ENCODE measurements around the gene SLC35A2.
"Not testable (repeated sequence)": the region's sequence is repeated elsewhere in the genome, so short reads cannot be mapped to it uniquely, and the experiment has no call there.

Gene SLC35A2

DNA sequence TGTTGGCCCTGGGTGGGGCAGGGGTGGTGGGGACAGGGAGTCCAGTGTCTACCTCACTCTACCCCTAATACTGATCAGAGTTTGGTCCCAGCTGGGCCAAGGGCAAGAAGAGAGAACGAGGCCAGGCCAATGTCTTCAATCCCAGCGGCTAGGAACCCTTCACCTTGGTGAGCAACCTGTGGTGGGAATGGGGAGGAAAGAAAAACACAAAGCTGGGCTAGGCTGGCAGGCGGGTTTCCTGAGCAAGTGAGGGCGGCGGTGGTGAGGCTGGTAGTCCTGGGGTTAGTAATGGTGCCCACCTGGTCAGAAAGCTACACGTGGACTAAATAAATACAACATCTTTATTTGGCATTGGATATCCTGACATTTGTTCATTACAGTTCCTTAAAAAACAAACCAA is 8.2 kb downstream of the SLC35A2 start:
- no peak for DNase-seq (ENCODE audit: extremely low read depth in 1 of 2, low read depth in 1 of 2)

DNA sequence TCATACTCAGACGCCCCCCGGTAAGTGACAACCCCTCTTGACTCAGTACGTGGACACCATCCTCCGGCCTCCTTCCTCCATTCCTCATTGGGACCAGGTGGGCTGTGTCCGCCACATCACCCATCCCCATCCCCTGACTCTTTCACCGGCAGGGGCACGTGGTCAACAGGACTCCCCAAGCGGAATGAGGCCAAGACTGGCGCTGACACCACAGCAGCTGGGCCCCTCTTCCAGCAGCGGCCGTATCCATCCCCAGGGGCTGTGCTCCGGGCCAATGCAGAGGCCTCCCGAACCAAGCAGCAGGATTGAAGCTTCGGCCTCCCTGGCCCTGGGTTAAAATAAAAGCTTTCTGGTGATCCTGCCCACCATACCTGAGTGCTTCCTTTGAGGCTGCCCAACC is 8.7 kb downstream of the SLC35A2 start:
- DNase-seq (ENCODE audit: extremely low read depth in 1 of 2, low read depth in 1 of 2), result no peak

GRCh38 chrX:48902135-48902534 is 9.3 kb downstream of the SLC35A2 start:
- no peak for DNase-seq (ENCODE audit: extremely low read depth in 1 of 2, low read depth in 1 of 2)

DNA sequence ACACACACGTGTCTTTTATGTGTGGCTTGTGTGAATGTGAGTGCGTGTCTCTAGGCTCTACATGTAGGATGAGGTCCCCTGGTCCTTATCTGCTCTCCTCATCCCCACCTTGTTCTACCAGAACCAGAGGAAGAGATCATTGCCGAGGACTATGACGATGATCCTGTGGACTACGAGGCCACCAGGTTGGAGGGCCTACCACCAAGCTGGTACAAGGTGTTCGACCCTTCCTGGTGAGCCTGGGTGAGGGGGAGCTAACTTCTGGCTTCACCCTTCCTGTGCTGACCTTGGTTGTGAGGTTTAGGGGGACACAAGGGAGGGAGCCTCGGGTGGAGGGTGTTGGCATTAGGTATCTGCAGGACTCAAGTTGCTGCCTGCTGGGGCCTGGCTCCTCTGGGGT is 10.4 kb downstream of the SLC35A2 start:
- DNase-seq (ENCODE audit: extremely low read depth in 1 of 2, low read depth in 1 of 2), result no peak

GRCh38 chrX:48899078-48899410 is 12.4 kb downstream of the SLC35A2 start:
- no peak for DNase-seq (ENCODE audit: extremely low read depth in 1 of 2, low read depth in 1 of 2)

- DNase-seq (ENCODE audit: extremely low read depth in 1 of 2, low read depth in 1 of 2), result peak; percentile 72 to 73
These were observed 13.7 kb downstream of the SLC35A2 start, which contains the start of the genes PQBP1 and TIMM17B for GRCh38 chrX:48897625-48898306. Gene PQBP1 (plus strand): TSS chrX:48897930. CDS start chrX:48898510, 580 bp downstream. Gene TIMM17B (minus strand): TSS chrX:48897768. CDS start chrX:48897749, 19 bp downstream.

DNA sequence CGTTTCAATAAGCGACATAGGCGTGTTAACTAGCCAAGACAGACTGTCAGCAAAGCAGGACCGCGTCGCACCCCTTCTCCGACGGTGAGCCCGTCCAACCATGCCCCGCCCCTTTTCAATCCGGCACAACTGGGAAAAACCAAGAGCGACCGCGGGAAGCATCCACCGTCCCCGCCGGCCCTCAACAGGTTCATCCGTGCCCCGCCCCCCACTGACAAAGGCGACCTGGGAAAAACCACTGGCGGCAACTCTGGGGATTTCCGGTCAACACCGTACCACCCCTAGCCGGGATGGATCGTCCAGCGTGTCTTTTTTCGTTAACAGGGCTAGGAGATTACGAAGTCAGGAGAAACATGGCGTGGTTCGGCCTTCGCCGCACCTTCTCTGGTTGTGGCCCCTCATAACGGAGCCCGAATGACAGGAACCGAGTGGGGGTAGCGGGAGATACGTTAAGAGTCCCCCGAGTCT is 14.3 kb downstream of the SLC35A2 start:
- no peak for DNase-seq (ENCODE audit: extremely low read depth in 1 of 2, low read depth in 1 of 2)

DNA sequence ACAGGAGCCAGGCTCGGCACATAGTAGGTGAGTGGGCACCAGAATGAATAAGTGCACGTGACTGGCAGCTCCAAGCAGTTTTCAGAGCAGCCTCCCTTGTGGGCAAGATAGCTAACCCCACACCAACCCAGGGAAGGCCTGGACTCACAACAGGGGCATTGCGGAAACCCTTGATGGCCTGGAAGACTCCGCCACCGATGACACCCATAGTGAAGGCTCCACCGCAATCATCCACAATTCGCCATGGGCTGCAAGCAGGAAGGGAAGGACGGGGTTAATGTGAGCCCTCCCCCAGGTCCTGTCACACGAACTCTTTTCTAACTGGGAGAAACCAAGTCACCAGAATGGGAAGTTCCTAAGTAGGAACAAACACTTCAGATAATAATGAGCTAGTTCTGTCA is 14.8 kb downstream of the SLC35A2 start:
- no peak for DNase-seq (ENCODE audit: extremely low read depth in 1 of 2, low read depth in 1 of 2)

- no peak for DNase-seq (ENCODE audit: extremely low read depth in 1 of 2, low read depth in 1 of 2)
These were observed 16.6 kb downstream of the SLC35A2 start for GRCh38 chrX:48894891-48895290.

DNA sequence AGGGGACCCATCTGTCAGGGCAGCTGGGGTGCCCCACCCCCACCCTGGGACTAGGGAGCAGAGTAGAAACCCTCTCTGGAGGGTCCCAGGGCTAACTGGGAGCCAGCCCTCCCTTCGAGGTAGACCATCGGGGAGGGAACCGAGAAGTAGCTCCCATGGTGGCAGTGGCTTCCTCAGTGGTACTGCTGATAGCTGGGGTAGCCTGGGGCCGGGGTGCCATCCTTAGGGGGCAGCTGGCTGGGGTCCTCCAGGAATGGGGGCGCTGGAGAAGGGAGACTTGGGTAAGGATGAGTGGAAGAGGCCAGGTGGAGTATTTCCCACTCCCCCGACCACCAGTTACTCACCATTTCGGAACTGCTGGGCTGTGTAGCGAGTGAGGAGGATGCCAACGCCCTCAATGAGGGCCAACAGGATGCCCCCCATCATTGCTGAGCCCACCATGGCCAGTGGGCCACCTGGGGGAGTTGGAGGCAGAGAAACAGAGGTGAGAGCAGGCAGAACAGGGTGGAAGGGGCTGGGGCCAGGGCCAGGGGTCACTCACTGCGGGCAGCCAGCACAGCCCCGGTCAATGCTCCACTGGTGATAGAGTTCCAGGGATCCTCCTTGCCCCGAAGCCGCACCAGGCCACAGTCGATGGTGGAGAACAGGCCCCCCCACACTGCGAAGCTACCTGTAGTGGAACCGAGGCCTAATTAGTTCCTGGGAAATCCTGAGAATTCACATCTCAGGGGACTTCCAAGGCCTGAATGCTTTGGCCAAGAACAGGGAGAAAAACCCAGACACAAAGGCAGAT is 17.7 kb downstream of the SLC35A2 start:
- no peak for DNase-seq (ENCODE audit: extremely low read depth in 1 of 2, low read depth in 1 of 2)

DNA sequence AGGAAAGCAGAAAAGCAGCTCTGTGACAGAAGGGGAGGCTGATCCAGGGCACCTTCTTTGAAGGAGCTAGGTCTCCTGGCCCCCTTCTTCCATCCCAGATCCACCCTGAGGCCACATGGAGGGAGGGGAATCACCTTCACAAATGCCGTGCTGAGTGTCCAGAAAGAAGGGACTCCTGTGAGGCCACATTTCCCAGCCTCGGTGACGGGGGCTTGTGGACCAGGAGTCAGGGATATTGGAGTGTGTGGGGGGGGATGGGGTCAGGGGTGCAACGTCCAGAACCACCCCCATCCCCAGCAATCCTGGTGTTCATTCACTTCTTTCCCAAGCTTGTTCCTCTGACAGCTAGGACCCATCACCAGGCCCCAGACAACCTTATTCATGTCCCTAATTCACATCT is 18.6 kb downstream of the SLC35A2 start:
- DNase-seq (ENCODE audit: extremely low read depth in 1 of 2, low read depth in 1 of 2), result no peak

GRCh38 chrX:48891402-48892288 is 19.8 kb downstream of the SLC35A2 start:
- DNase-seq (ENCODE audit: extremely low read depth in 1 of 2, low read depth in 1 of 2), result peak; percentile 42 to 51

DNA sequence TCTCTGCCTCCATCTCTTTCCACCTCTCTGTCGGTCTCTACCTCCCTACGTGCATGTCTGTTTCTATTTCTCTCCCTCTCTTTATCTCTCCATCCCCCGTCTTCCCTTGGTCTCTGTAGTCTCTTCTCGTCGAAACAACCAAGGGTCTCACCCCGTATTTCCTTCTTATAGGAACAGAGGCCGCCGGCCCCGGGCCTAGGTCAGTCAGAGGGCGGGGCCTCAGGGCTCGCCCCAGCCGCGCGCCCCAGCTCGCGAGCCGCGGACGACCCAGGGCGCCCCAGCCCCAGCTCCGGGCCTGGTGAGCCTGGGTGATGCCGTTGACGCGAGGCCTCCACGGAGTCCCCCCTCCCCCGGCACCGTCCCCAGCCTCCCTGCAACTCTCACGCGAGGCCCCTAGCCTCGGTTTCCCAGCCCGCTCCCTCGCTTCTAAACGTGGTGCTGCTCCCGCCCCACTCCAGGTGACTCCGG is 20.5 kb downstream of the SLC35A2 start:
- no peak for DNase-seq (ENCODE audit: extremely low read depth in 1 of 2, low read depth in 1 of 2)

- DNase-seq (ENCODE audit: extremely low read depth in 1 of 2, low read depth in 1 of 2), result no peak
These were observed 21.0 kb downstream of the SLC35A2 start for GRCh38 chrX:48890296-48890925.

- DNase-seq (ENCODE audit: extremely low read depth in 1 of 2, low read depth in 1 of 2), result not testable (repeated sequence)
These were observed 24.9 kb downstream of the SLC35A2 start for GRCh38 chrX:48886586-48886985.

DNA sequence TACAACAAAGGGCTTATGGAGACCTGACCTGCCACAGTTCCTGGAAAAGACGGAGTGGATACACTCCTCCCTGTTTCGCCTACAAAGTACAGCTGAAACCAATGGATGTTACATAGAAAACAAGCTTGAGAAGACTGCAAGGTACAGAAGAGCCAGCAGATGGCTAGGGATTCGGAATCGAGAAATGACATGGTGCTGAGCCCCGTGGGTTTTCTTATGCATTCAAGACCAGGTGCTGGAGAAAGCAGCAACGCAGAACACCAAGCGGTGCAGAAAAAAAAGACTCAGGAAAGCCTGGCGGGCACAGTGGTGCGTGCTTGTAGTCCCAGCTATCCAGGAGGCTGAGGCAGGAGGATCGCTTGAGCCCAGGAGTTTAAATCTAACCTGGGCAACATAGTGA is 27.7 kb downstream of the SLC35A2 start:
- DNase-seq (ENCODE audit: extremely low read depth in 1 of 2, low read depth in 1 of 2), result no peak

- not testable (repeated sequence) for DNase-seq (ENCODE audit: extremely low read depth in 1 of 2, low read depth in 1 of 2)
These were observed 34.5 kb downstream of the SLC35A2 start for GRCh38 chrX:48876944-48877343.

DNA sequence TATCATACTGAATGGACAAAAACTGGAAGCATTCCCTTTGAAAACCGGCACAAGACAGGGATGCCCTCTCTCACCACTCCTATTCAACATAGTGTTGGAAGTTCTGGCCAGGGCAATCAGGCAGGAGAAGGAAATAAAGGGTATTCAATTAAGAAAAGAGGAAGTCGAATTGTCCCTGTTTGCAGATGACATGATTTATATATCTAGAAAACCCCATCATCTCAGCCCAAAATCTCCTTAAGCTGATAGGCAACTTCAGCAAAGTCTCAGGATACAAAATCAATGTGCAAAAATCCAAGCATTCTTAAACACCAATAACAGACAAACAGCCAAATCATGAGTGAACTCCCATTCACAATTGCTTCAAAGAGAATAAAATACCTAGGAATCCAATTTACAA is 39.4 kb downstream of the SLC35A2 start:
- not testable (repeated sequence) for DNase-seq (ENCODE audit: extremely low read depth in 1 of 2, low read depth in 1 of 2)

GRCh38 chrX:48864210-48864609 is 47.2 kb downstream of the SLC35A2 start:
- no peak for DNase-seq (ENCODE audit: extremely low read depth in 1 of 2, low read depth in 1 of 2)

DNA sequence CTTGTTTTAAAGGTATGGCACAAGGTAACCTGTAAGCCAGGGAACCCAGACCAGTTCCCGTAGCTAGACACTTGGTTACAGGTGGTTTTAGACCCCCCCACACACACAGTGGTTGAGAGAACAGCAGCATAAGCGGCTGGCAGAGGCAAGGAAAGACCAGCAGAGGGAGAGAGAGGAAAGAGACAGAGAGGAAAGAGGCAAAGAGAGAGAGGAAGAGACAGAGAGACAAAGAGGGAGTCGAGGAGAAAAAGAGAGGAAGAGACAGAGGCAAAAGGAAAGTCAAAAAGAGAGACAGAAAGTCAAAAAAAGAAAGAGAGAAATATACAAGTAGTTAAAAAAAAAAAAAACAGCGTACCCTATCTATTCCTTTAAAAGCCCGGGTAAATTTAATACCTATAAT is 56.5 kb downstream of the SLC35A2 start:
- DNase-seq (ENCODE audit: extremely low read depth in 1 of 2, low read depth in 1 of 2), result no peak
